M059J (cell line): ENCODE results near the gene DPH1. TPM values are rescaled to one million over a fixed set of nuclear protein-coding genes. Genes with fewer than 3 reads are reported as not detected.

Experiments
- DNase-seq: peaks from one replicate; pipeline ENCODE4 v3.0.0-alpha.2; 2012; ENCODE audit warnings: low read depth
- total RNA-seq: library from RNA; depleted of rRNA; stranded (reverse); fragments of >200 nt; shearing (Covaris generic); gene quantifications from 2 replicates; pipeline ENCODE4 v1.2.3, GENCODE V29; 2014

Gene DPH1
- total RNA-seq, 1 experiment from 2014 or later, result 28.0 TPM

DNA sequence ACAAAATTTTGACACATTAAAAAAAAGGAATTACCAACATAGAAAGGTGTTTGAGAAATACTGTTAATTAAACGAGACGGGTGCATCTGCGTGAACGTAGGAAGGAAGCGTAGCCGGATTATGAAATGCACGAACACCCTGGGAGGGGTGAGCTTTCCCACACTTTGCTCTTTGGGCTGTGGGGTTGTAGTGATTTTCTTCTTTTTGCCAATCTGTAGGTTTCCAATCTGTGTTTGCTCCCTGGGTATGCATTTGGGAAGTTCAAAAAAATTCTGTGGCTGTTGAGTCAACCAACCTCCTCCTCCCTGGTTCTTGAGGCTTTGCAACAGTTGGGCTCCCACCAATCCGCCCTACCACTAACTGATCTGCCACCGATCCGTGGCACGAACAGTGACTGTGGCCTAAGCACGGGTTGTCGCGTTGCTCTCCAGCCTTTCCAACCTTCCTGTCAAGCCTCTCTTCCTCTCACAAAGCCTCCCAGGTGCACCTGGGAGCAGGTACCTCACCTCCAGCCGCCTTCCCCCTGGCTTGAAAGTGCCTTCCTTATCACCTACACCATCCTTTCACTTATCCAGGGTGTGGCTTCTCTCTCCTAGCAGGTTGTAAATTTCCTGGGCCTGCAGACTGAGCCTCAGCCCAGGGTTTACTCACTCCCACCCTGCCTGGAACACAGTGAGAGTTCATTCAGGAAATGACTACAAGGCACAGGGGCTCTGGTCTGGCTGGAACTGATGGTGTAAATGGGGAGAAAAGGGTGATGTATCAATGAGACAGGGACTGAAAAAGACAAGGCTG lies 21.4 kb upstream of the DPH1 start:
- DNase-seq, result no peak

DNA sequence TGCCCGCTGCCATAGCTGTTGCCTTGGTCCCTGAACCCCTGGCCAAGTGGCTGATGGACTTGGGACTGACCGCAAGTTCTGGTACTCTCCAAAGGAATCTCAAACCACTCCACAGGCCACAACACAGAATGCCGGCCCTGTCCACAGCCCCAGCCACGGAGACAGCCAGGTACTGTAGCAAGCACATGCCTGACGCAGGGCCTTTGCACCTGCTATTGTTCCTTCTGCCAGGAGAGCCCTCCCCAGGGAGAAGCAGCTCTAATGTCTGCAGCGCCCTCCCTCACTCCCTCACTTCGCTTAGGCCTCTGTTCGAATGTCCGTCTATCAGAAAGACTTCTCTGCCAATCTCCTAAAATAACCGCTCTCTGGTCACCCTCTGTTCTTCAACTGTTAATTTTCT lies 20.2 kb upstream of the DPH1 start:
- DNase-seq, result no peak

DNA sequence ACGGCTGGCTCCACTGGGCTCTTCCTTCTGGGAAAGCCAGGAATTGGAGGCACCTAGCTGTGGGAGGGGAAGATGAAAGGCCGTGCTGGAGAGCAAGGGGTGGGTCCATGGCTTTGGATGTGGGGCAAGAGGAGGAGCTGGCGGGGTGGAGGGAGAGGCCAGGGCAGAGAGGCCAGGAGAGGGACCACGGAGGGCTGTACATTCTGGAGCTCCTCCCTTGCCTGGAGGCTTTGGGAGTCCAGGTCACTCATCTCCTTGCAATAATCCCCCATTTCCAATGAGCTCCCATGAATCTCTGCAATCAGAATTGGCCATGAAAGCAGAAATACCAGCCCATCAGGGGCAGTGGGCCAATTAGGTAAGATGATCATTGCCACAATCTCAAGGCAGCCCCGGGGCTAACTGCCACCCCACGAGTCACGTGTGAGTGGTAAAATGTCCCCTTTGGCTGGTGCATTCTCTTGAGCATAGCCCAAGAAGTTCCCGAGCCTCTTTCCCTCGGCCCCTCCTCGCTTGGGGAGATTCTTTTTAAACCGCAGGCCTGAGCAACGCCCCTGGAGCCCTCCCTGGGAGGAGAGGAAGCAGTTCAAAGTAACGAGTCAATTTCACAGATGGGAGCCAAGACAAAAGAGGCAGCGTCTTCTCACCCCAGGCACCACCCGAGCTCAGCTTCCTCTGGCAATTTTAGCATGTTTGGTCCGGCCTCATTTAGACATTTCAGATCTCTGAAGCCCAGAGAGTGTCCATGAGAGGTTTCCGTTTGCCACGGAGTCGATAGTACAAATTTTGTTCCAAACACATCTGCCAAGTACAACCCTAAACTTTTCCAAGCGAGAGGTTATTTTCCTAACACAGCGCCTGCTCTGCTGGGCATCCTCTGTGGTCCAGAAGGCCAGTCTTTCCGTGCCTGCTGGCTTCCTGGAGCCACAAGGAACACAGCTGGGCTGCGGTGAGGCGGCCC lies 18.3 kb upstream of the DPH1 start:
- DNase-seq, result peak; percentile 92

DNA sequence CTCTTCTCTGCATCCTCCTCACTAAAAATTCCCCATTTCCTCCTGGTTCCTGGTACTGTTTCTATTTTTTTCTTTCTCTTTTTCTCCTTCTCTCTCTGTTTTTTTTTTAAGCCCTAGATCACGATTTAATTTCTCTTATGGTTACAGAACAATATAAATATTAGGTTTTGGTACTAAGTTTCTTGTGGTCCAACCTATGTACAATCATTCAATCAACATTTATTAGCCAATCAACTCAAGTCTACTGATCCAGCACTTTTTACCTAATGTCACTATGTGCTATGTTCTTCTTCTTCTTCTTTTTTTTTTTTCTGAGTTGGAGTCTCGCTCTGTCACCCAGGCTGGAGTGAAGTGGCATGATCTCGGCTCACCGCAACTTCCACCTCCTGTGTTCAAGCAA lies 17.5 kb upstream of the DPH1 start:
- DNase-seq, result no peak

DNA sequence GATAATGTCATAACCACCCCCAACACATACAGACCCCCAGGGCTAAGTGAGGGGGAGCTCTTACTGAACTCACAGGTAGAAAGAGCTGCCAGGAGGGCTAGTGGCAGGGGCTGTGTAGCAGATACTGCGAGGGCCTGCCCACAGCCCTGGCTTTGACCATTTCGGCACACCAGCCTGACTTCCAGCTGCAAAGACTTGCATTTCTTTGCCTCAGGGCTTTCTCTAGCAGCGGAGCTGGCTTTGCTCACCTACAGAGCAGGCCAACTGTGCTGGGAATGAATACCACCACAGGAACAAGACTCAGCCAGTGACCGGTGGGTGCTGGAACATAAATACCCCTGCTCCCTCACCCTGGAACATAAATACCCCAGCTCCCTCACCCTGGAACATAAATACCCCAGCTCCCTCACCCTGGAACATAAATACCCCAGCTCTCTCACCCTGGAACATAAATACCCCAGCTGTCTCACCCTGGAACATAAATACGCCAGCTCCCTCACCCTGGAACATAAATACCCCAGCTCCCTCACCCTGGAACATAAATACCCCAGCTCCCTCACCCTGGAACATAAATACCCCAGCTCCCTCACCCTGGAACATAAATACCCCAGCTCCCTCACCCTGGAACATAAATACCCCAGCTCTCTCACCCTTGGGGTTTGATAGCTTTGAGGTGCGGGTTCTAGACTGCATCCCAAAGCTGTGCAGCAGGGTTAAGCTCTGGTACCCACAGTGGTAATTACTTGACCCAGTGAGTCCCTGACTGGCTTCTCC lies 16.5 kb upstream of the DPH1 start:
- DNase-seq, result peak; percentile 72

DNA sequence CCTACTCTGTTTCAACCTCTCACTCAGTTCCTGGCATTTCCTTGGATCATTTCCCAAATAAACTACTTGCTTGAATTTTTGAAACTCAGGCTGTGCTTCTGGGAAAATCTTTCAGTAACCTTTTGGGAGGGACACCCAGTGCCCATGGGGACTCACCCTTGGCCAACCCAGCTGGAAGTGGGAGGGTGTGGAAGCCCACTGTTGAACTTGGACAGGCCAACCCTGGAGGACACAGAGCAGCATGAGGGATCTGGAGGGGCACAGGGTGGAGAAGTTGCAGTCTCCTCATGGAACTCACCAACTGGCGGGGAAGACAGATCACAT lies 16.0 kb upstream of the DPH1 start:
- no peak for DNase-seq

DNA sequence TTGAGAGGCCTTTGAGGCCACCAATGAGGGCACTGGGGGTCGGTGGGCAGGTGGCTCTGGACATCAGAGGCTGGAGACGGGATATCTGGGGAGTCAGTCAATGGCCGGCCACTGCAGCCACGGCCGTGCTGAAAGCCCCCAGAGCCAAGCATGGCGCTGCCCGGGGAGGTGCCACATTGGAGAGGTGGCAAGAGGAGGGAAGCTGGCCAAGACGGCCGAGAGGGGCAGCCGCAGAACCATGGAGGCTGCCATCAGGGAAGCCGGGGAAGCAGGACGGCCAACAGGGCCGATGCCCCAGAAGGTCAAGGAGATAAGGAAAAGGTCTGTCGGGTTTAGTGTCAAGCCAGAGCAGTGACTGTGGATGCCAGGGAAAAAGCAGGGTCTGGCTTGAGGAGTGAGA lies 14.6 kb upstream of the DPH1 start:
- DNase-seq, result no peak

DNA sequence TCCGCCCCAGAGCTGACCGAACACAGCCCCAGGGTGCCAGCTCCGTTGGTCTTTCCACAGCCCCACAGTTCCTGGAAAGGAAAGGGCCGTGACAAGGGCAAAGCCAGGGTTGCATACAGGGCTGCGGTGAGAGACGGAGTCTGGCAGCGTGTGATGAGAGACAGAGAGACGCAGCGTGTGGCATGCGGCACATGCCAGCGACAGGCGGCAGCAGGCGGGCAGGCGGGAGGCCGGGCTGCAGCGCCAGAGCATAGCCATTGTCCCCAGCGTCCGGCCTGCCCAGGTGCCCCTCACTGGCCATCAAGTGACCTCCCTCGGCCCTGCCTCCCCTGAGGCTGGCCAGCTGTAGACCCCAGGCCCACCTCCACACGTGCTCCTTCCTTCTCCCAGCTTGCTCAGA lies 13.5 kb upstream of the DPH1 start:
- DNase-seq, result no peak

DNA sequence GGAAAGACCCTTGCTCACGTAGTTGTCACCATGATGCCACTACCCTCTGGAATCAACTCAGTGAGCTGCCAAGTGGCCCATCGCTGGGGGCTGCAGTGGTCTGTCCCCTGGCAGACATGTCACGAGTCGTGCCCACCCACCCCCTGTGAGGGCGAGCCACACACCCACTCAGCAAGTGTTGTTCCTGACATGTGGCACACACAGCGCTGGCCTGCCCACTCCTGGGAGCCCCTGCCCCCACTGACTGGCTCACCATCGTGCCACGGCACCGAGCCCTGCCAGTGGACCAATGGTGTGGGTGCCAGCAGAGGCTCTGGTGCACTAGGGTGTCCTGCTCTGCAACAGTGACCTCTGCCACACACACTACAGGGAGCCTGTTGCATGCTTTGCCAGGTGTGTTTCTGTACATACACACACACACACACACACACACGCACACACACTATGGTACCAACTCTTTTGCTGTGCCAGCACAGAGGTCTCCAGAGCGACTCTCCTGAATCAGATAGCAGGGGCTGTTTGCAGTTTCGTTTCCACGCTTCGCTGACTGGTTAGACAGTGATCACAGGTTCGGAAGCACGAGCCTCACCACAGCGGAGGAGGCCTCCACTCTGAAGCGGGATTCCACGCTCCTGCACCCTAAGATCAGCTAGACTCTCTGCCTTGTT lies 12.5 kb upstream of the DPH1 start:
- DNase-seq, result no peak

DNA sequence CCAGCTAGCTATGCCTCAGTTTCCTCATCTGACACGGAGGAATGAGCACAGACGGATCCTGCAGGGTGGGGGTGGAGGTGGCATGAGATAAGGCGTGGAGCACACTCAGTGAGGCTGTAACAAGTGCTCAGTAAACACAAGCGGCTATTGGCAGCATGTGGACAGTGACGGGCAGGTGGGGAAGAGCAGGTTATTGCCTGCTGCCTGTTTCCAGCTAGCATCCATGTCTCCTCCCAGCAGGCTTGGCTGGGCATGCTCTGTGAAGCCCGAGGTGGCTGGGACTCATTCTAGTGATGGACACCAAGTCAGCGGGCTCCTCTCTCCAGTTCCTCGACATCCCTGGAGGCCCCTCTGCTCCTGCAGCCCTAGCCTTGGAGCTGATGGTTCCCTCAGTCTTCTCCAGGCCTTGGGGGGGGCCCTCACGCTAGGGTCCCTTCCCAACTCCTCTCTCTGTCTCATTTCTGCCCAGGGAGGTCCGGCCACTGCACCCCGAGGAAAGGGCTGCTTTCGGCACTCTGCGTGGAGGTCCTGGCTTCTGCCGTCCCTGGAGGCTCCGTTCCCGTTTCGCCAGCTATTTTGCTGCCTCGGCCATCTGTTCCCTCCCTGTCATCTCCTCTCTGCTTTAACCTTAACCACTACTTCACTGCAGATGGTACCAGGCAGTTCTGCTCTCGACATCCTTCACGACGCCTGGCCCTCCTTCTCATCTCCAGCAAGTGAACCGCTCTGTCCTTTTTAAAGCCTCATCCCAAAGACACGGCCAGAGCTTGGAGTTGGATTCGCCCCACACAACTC lies 11.0 kb upstream of the DPH1 start:
- no peak for DNase-seq

DNA sequence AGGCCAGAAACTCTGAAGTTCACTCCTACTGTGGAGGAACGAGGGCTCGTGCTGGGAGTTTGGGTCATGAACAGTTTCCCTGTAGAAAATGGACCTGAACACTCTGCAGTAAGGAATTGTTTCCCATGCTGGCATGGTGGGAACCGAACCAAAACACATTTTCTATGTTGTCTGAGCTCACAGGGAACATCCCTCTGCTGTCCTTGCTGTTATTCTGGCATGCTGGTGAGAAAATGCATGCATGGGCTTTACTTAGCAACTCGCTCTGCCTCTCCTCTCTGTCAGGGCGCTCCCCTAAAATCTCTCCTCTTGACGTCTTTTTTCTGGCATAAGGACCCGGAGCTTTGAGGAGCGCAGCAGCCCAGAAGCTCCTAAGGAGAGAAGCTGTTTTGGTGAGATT lies 10.2 kb upstream of the DPH1 start:
- DNase-seq, result no peak

DNA sequence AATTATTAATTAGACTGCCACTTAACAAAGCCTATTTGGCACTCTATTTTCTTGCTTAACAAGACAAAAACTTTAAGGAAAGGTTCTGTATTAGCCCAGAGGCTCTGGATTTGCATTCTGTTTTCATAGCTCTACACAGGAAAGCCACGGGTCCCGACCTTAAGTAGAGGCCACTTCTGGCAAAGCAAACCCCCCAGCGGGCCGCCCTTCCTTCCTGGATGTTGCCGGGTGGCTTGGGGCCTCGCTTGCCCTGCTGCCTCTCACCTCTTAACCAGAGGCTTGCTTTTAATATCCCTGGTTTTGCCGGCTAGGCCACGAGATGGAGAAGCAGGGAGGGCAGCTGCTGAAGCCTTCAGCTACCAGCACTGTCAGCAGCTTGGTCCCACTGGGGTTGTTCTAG lies 9.2 kb upstream of the DPH1 start:
- no peak for DNase-seq

DNA sequence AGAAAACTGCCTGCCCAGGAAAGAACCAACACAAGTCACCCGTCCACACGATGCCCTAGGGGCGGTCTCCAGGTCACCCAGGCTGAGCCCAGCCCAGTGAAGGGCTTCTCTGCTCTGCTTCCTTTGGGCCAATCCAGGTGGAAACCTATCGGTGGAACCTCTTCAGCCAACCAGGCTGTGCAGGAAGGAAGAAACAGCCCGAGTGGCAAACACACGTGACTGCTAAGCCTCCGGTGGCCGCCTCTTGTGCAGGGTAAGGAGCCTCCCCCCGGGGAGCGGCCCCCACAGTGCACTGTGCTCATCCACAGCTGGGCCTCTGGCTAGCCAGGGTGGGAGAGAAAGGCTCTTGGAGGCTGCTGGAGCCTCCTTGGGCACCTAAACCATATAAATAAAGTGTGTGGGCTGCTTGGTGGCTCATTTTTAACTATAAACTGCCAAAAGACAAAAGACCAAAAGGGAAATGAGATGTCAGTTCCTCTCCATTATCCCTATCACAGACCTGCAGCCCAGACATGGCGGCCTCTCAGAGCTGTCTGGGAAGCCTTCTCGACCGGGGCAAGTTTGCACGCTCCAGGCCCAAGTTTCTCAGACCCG lies 7.2 kb upstream of the DPH1 start:
- DNase-seq, result no peak

DNA sequence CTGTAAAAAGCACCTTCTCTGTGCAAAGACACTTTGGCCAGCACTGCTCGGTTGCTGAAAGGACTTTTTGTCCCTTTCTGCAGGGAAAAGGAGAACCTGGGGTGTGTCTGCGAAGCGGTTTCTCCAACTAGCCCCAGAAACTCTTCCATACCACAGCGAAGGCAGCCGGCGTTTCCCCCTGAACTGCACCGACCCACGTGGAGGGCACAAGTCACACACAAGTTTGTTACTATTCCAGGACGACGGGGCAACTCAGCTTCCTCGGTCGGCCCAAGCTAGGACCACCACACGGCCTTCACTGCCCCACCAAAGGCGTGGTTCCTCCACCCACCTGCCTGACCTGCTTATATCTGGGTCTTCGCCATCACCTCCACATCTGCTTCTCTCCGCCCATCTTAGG lies 6.7 kb upstream of the DPH1 start:
- DNase-seq, result no peak

DNA sequence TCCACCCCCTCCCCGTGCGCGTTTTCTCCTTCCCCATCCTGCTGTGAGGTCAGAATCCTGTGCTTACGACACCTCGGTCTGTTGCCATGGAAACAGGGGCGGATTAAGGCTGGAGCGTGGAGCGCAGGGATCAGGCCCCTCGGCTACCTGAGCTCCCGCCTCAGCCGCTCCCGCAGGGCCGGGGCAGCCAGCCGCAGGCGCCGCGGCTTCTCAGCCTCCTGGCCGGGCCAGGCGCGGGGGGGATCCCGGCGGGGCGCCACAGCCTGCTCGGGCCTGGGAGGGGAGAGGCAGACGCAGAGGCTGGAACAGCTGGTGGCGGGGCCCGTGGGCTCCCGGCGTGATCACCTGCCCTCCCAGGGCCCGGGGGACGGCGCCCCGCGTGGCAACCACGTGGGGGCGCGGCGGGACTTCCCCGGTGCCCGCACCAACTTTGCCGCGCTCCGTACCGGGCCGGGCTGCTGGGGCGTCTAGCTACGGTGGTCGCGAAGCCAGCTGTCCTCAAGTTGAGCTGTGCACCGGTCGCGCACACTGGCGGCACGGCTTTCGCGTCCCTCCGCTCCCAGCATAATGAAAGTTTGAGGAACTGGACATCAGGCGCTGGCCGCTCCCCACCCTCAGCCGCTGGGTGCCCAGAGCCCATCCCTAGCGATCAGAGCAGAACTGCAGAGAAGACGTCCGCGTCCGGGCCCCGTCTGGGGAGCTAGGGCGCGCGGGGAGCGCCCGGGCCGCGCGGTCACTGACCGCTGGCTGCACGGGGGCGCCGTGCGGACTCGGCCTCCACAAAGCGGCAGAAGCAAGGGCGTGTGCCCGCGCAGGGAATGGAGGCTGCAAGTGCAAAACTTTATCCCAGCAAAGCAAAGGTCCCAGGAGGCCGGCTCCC lies 6.0 kb upstream of the DPH1 start:
- peak; percentile 46 for DNase-seq

DNA sequence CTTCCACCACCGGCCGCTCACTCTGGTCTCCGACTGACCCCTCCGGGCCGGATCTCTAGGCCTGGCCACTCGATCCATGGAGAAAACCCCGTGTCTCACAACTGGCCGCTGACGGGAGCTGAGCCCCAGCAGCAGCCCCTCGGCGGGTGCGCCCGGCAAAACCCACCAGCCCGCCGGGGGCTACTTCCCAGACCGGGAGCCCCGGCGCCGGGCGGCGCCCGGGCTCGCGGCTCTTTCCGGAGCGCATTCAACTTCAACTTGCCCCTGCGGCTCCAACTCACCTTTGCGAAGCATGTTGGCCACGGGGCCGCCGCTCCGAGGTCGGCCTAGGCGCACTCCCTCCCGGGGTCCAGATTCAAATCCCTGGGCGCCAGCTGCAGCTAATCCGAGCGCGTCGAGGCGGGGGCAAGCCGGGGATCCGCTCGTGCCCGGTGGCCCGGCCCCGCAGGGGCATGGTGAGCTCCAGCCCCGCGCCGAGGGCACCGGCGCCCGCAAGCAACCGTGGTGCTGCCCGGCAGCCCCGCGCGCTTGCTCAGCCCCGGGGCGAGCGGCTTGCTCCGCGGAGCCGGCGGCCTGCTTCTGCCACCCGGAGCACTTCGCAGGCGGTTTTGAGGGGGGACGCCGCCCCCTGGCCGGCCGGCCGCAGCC lies 5.3 kb upstream of the DPH1 start:
- peak; percentile 18 for DNase-seq

DNA sequence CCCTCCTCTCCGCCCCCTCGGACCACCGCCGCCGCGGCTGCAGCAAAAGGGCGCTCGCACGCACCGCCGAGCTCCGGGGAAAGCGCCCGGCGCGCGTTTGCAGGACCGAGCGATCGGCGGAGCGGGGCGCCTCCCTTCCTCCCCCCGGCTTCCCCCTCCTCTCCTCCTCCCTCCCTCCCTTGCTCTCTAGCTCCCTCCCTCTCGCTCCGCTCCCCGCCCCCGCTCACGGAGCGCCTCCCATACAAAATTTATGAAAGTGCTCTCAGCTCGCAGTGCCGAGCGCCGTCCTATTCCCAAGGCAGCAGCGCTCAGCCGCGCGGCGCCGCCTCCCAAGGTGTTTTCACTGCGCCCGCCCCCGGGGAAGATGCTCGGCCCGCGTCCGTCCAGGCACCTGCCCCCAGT lies 4.7 kb upstream of the DPH1 start, which contains the start of gene RTN4RL1:
Gene RTN4RL1 (minus strand): TSS at position 115 of the 402 bp plus-strand sequence. CDS start 469 bp downstream, outside the sequence.
- DNase-seq, result peak; percentile 72

DNA sequence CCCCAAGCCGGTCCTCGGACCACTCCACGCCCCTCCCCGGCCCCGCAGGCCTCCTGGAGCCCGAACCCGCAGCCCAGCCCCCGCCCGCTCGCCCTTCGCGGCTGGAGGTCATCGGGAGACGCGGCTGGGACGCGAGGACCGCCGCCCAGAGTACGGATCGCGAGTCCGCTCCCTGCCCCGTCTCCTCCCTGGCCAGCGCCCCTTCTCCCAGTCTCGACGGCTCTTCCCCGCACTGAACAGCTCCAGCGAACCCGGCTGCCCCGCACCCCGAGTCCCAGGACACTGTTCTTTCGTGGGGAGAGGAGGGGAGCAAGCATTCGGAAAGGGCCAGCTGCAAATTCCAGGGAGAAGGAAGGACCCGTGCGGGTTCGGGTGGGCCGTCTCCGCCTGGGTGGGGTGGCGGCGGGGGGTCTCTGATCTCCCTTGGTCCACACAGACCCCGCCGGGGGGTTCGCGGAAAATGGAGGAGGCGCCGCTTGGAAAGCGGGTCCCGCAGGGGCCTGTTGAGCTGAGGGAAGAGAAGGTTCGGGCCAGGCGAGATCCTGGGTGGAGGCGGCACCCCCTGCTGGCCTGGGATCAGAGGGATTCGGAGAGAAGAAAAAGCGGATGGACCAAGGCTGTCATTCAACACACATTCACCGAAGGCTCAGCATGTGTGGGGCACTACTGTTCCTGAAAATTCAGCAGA lies 4.2 kb upstream of the DPH1 start:
- peak; percentile 67 for DNase-seq
